Activated T-helper 1 cell treated with anti-CD3 and anti-CD28 coated beads, Interleukin-12 subunit alpha, Interleukin-12 subunit beta, Interleukin-2, Interleukin-4 antibody, amounts not matched to agents 30 ng/mL and 10 ng/mL and 1 ng/mL, durations not matched to agents 14 hours and 24 hours and 36 hours (primary cell): ENCODE results near the gene DHODH. TPM values are rescaled to one million over a fixed set of nuclear protein-coding genes. Genes with fewer than 3 reads are reported as not detected.
A peak's percentile ranks its signal among the peaks of the same experiment; 100 is the strongest.

ENCODE experiments used
- DNase-seq: peaks from one replicate; pipeline ENCODE4 v3.0.0; 2021; ENCODE audit warnings: low spot score
- H3K27ac Mint-ChIP-seq: one replicate; pipeline ENCODE4 v1.8.0; 2021; ENCODE audit warnings: mild to moderate bottlenecking, mixed read lengths
- H3K27me3 Mint-ChIP-seq: one replicate; pipeline ENCODE4 v1.8.0; 2022; ENCODE audit warnings: mild to moderate bottlenecking, moderate library complexity, mixed read lengths; ENCODE audit not compliant: insufficient read depth
- H3K36me3 Mint-ChIP-seq: one replicate; pipeline ENCODE4 v1.8.0; 2021; ENCODE audit warnings: low read depth, mixed read lengths
- H3K4me1 Mint-ChIP-seq: one replicate; pipeline ENCODE4 v1.8.0; 2021; ENCODE audit warnings: low read depth, mixed read lengths
- H3K4me3 Mint-ChIP-seq: one replicate; pipeline ENCODE4 v1.8.0; 2021; ENCODE audit warnings: mild to moderate bottlenecking, moderate library complexity, mixed read lengths
- H3K9me3 Mint-ChIP-seq: one replicate; pipeline ENCODE4 v1.8.0; 2021; ENCODE audit warnings: mixed read lengths
- intact Hi-C: fragments of 100-400 bp; cut with micrococcal nuclease; formaldehyde crosslinking; loops from one replicate; pipeline ENCODE4 v1.15.1; 2024
- total RNA-seq: library from RNA; stranded (reverse); gene quantifications from 2 replicates; pipeline ENCODE4 v1.2.3, GENCODE V29; 2022

Gene DHODH
- total RNA-seq, result 31.0 and 33.1 TPM in 2 replicates

GRCh38 chr16:72008424-72009216 lies at the start of gene DHODH:
Gene DHODH (plus strand): TSS chr16:72008744. CDS start chr16:72008765, 21 bp downstream.
- no peaks in the 10 kb centered on the region for H3K27me3 Mint-ChIP-seq
- peaks cover 12% of the 10 kb centered on the region for H3K36me3 Mint-ChIP-seq
- DNase-seq, result peak; percentile 98
- intact Hi-C loops, result loop anchor here (1.0 to 5.0 kb wide), 9 partner anchors 85 to 656 kb away; partner anchors contain the start of genes DHX38, IST1, TXNL4B and ZNF821
- H3K9me3 Mint-ChIP-seq, result no peaks in the 10 kb centered on the region
- H3K4me3 Mint-ChIP-seq, result peak within 1 kb of the TSS; percentile 99
- H3K4me1 Mint-ChIP-seq, result peaks cover 16% of the 10 kb centered on the region
- H3K27ac Mint-ChIP-seq, result peak within 1 kb of the TSS; percentile 99

- peak; percentile 70 for DNase-seq
- no peak overlapping the region for H3K27ac Mint-ChIP-seq
- peaks cover 4% of the 10 kb centered on the region for H3K27me3 Mint-ChIP-seq
- intact Hi-C loops, result loop anchor here (1.0 to 5.0 kb wide), 7 partner anchors 66 to 396 kb away; partner anchors contain the start of gene IST1
- no peak overlapping the region for H3K4me3 Mint-ChIP-seq
- H3K4me1 Mint-ChIP-seq, result peaks cover 9% of the 10 kb centered on the region
- H3K36me3 Mint-ChIP-seq, result no peaks in the 10 kb centered on the region
- no peaks in the 10 kb centered on the region for H3K9me3 Mint-ChIP-seq
Observed at GRCh38 chr16:71961066-71962039, 47.2 kb upstream of the DHODH start.

- H3K4me1 Mint-ChIP-seq, result peaks cover 4% of the 10 kb centered on the region
- intact Hi-C loops, result loop anchor here (5.0 kb wide), 1 partner anchor 196 kb away; no protein-coding TSS in a partner anchor
- peaks cover 4% of the 10 kb centered on the region for H3K27me3 Mint-ChIP-seq
- no peak overlapping the region for H3K27ac Mint-ChIP-seq
- H3K36me3 Mint-ChIP-seq, result no peaks in the 10 kb centered on the region
- no peak overlapping the region for H3K4me3 Mint-ChIP-seq
- no peak for DNase-seq
- H3K9me3 Mint-ChIP-seq, result no peaks in the 10 kb centered on the region
Observed at GRCh38 chr16:71963125-71963875, 45.2 kb upstream of the DHODH start.

DNA sequence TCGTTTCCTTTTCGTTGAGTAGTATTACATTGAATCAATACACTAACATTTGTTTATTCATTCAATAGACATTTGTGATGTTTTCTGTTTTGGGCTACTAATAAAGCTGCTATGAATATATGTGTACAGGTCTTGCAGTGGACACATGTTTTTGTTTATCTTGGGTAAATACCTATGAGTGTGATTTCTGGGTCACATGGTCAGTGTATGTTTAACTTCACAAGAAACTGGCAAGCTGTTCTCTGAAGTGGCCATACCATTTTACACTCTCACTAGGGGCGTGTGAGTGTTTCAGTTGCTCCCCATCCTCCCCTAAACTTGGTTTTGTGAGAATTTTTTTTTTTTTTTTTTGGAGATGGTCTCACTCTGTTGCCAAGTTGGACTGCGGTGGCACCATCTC lies 43.3 kb upstream of the DHODH start:
- Mint-ChIP-seq H3K27ac (no peak overlapping the region), H3K4me3 (no peak overlapping the region), H3K27me3 (peaks cover 6% of the 10 kb centered on the region), H3K36me3 (no peaks in the 10 kb centered on the region), H3K9me3 (no peaks in the 10 kb centered on the region), H3K4me1 (peaks cover 4% of the 10 kb centered on the region)
- intact Hi-C loops, result no loop called here
- no peak for DNase-seq

- H3K9me3 Mint-ChIP-seq, result no peaks in the 10 kb centered on the region
- peaks cover 7% of the 10 kb centered on the region for H3K27me3 Mint-ChIP-seq
- H3K4me3 Mint-ChIP-seq, result no peak overlapping the region
- intact Hi-C loops, result no loop called here
- H3K36me3 Mint-ChIP-seq, result no peaks in the 10 kb centered on the region
- H3K4me1 Mint-ChIP-seq, result no peaks in the 10 kb centered on the region
- no peak for DNase-seq
- no peak overlapping the region for H3K27ac Mint-ChIP-seq
Observed at GRCh38 chr16:71966932-71967331, 41.6 kb upstream of the DHODH start.

DNA sequence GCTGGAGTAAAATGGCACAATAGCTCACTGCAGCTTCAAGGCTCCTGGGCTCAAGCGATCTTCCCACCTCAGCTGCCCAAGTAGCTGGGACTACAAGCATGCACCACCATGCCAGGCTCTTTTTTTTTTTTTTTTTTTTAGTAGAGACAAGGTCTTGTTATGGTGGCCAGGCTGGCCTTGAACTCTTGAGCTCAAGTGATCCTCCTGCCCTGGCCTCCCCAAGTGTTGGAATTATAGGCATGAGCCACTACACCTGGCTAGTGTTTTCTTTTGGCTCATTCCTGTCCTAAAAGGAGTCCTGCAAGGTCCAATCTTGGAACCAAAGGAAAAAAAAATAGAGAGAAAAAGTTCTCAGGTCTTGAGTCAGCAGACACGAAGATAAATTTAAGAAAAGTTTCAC lies 39.2 kb upstream of the DHODH start:
- Mint-ChIP-seq H3K4me1 (no peaks in the 10 kb centered on the region), H3K27me3 (peaks cover 7% of the 10 kb centered on the region), H3K27ac (no peak overlapping the region), H3K4me3 (no peak overlapping the region), H3K36me3 (no peaks in the 10 kb centered on the region), H3K9me3 (no peaks in the 10 kb centered on the region)
- no peak for DNase-seq
- intact Hi-C loops, result no loop called here

DNA sequence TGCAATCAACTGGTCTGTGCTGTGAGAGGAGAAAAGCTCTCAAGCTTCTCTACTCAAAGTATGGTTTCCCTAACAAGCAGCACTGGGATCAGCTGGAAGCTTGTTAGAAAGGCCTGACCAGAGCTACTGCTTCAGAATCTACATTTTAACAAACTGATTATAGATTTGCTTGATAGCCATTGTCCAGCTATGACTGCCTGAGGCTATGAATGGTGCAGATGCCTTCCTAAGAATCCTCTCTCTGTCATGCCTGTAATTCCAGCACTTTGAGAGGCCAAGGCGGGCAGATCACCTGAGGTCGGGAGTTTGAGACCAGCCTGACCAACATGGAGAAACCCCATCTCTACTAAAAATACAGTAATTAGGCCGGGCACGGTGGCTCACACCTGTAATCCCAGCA lies 37.0 kb upstream of the DHODH start:
- no peak overlapping the region for H3K27ac Mint-ChIP-seq
- DNase-seq, result no peak
- intact Hi-C loops, result no loop called here

DNA sequence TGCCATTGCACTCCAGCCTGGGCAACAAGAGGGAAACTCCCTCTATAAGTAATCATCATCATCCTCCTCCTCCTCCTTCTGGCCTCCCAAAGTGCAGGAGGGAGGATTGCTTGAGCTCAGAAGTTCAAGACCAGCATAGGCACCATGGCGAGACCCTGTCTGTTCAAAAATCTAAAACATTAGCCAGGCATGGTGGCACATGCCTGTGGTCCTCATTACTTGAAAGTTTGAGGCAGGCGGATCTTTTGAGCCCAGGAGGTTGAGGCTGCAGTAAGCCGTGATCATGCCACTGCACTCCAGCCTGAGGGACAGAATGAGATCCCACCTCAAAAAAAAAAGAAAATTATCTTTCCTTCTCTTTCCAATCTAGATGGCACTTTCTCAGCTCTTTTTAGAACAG lies 36.2 kb upstream of the DHODH start:
- intact Hi-C loops, result no loop called here
- H3K9me3 Mint-ChIP-seq, result no peaks in the 10 kb centered on the region
- no peak for DNase-seq

More for the DNA sequence above, 37.0 kb upstream of the DHODH start:
- Mint-ChIP-seq H3K4me1 (no peaks in the 10 kb centered on the region), H3K4me3 (no peak overlapping the region), H3K36me3 (no peaks in the 10 kb centered on the region), H3K9me3 (no peaks in the 10 kb centered on the region), H3K27me3 (peaks cover 7% of the 10 kb centered on the region)

DNA sequence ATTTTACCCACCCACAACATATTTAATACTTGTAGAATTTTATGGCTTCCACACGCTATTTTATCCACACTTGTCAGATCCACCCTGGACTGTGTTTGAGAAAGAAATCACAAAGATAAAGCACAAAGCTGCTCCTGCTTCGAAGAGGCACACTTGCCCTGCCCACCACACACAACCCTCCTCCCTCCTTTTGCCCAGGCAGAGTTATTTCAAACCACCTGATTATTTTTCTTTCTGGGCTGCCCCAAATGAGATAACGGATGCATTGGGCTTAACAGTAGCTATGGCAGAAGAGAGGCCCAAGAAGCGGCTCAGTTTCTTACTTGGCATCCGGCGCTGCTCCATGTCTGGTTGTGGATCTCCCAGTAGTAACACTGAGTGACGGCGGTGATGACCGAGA lies 35.5 kb upstream of the DHODH start:
- no peak for DNase-seq
- no peaks in the 10 kb centered on the region for H3K4me1 Mint-ChIP-seq
- no peaks in the 10 kb centered on the region for H3K9me3 Mint-ChIP-seq
- H3K27me3 Mint-ChIP-seq, result peaks cover 7% of the 10 kb centered on the region
- no peaks in the 10 kb centered on the region for H3K36me3 Mint-ChIP-seq
- intact Hi-C loops, result no loop called here
- no peak overlapping the region for H3K27ac Mint-ChIP-seq
- no peak overlapping the region for H3K4me3 Mint-ChIP-seq

More for the DNA sequence above, 36.2 kb upstream of the DHODH start:
- Mint-ChIP-seq H3K4me3 (no peak overlapping the region), H3K4me1 (no peaks in the 10 kb centered on the region), H3K36me3 (no peaks in the 10 kb centered on the region), H3K27me3 (peaks cover 7% of the 10 kb centered on the region), H3K27ac (no peak overlapping the region)

GRCh38 chr16:71974068-71974818 lies 34.3 kb upstream of the DHODH start:
- Mint-ChIP-seq H3K36me3 (no peaks in the 10 kb centered on the region), H3K4me1 (no peaks in the 10 kb centered on the region), H3K27ac (no peak overlapping the region), H3K9me3 (no peaks in the 10 kb centered on the region), H3K27me3 (peaks cover 6% of the 10 kb centered on the region), H3K4me3 (no peak overlapping the region)
- intact Hi-C loops, result no loop called here
- DNase-seq, result no peak

DNA sequence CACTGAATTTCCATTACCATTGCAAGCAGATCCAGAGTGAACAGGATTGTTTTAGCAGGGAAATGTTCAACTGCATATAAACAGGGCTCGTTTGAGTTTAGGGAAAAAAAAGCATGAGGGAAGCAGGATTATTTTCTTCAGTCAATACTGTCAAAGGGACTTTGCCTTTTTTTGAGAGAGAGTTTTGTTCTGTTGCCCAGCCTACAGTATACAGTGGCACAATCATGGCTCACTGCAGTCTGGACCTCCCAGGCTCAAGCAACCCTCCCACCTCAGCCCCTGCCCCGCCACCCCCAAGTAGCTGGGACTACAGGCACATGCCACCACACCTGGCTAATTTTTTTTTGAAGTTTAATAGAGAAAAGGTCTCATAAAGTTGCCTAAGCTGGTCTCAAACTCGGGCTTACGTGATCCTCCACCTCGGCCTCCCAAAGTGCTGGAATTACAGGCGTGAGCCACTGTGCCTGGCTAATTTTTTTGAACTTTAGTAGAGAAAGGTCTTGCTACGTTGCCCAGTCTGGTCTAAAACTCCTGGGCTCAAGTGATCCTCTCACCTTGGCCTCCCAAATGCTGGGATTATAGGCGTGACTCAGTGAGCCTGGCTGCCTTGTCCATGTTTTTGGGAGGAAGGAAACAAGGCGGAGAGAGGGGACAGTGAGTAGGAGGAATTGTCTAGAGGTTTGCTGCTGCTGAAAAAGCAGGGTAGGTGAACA lies 23.1 kb upstream of the DHODH start:
- intact Hi-C loops, result no loop called here
- Mint-ChIP-seq H3K27ac (no peak overlapping the region), H3K36me3 (no peaks in the 10 kb centered on the region), H3K4me1 (no peaks in the 10 kb centered on the region), H3K4me3 (no peak overlapping the region), H3K9me3 (no peaks in the 10 kb centered on the region), H3K27me3 (peaks cover 24% of the 10 kb centered on the region)
- no peak for DNase-seq
